Measurements from ENCODE around the gene CACNA1B. TPM values are rescaled to one million over a fixed set of nuclear protein-coding genes. Genes with fewer than 3 reads are reported as not detected.

The CACNA1B gene
- total and polyA plus RNA-seq, 2 of the 4 experiments (the other 2 are of a cell fraction) = 0.02 TPM; not detected in 1

DNA sequence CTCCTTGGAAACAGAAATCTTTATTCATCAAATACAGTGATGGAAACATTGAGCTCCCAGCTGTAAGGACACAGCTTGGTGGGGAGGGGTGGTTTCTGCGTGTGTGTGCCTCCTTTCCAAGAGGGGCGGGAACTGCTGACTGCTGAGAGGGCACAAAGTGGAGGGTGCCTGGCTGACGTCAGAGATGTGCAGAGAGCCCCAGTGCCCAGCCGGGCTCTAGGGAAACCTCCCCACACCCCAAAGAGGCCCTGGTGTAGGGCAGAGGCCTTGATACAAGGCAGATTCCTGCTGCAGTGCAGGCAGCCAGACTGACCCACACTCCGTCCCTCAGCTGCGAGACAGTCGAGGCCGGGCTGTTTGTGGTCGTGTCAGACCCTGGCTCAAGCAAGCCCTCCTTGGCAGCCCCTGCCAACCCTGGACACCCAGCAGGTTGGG, 191.0 kb downstream of the CACNA1B start:
- H3K14ac ChIP-seq (replicated peaks; ENCODE audit: low read depth, low read length) = no peak overlapping the region
- POLR2A ChIA-PET (ENCODE audit: unreplicated experiment) = no interaction called here
- H3K4me1 ChIP-seq (ENCODE audit: control insufficient read depth, insufficient read depth, low read length) = no peaks in the 10 kb centered on the region
- no peak overlapping the region for H3K4ac ChIP-seq (ENCODE audit: low read depth, low read length)
- H3K56ac ChIP-seq (ENCODE audit: extremely low read depth, insufficient read depth, low read length) = no peak overlapping the region
- 40% methylated on average over 3 of the region's 9 CpGs; no CpG with 5 or more reads in 1 of the 2 experiments for WGBS, 2 experiments (ENCODE audit: extremely low coverage in 2 of 2, insufficient read length in 1 of 2)
- no peaks in the 10 kb centered on the region for H3K27me3 ChIP-seq (ENCODE audit: control insufficient read depth, insufficient read depth, low read length)
- H2BK120ac ChIP-seq (ENCODE audit: low read depth, low read length) = no peak overlapping the region
- no peak overlapping the region for H3K27ac ChIP-seq (ENCODE audit: insufficient read depth, low read length)
- CTCF ChIA-PET = no interaction called here
- no peak overlapping the region for H2BK5ac ChIP-seq (ENCODE audit: low read depth, low read length, poor library complexity, severe bottlenecking)
- intact Hi-C loops (cut with micrococcal nuclease) = no loop called here
- no peak overlapping the region for H3K23ac ChIP-seq (ENCODE audit: low read depth, low read length)
- no peak overlapping the region for H3K9ac ChIP-seq (ENCODE audit: low read depth, low read length)
- H3K18ac ChIP-seq (ENCODE audit: low read depth, low read length) = no peak overlapping the region
- no peak overlapping the region for H3K4me2 ChIP-seq (ENCODE audit: low read depth, low read length)
- in situ Hi-C loops (cut with MboI; ENCODE audit: low sequenced_read_pairs) = no loop called here
- no peak overlapping the region for H2AK9ac ChIP-seq (replicated peaks; ENCODE audit: low read depth, low read length, poor library complexity)
- no peak overlapping the region for H2AK5ac ChIP-seq (ENCODE audit: low read depth, low read length)
- peaks cover 59% of the 10 kb centered on the region for H3K9me3 ChIP-seq (ENCODE audit: control insufficient read depth, insufficient read depth, low read length)
- no peak overlapping the region for H4K5ac ChIP-seq (ENCODE audit: low read depth, low read length)
- no peaks in the 10 kb centered on the region for H3K36me3 ChIP-seq (ENCODE audit: control insufficient read depth, insufficient read depth, low read length)
- H3K79me1 ChIP-seq (ENCODE audit: low read depth in 1 of 2, low read length in 2 of 2) = no peaks in the 10 kb centered on the region
- dilution Hi-C loops (cut with HindIII; ENCODE audit: low sequenced_read_pairs, unreplicated experiment) = no loop called here
- no peak overlapping the region for H2BK20ac ChIP-seq (ENCODE audit: low read depth, low read length)
- ATAC-seq (ENCODE audit: low read depth) (no peak), DNase-seq (no peak)
- no peak overlapping the region for H4K91ac ChIP-seq (ENCODE audit: insufficient read depth, low read depth, low read length)
- H3K4me3 ChIP-seq (ENCODE audit: insufficient read depth, low read depth, low read length) = no peak overlapping the region
- no peaks in the 10 kb centered on the region for H4K20me1 ChIP-seq (ENCODE audit: insufficient read depth, low read length)
- H4K8ac ChIP-seq (ENCODE audit: low read depth in 2 of 2, low read length in 2 of 2) = no peak overlapping the region
- BruUV-seq (replicated peaks) = no TSS peak
- H2AFZ ChIP-seq (replicated peaks; ENCODE audit: low read length, poor library complexity) = no peak overlapping the region
- H2BK15ac ChIP-seq (ENCODE audit: low read depth, low read length) = no peak overlapping the region
- H3K9me1 ChIP-seq (ENCODE audit: insufficient read depth, low read length) = no peaks in the 10 kb centered on the region
- TF ChIP-seq USF2 (IDR thresholded peaks at IDR 0.05; ENCODE audit: low read depth, low read length) (no peak), CEBPB (IDR thresholded peaks at IDR 0.05; ENCODE audit: low read depth, low read length) (no peak), BHLHE40 (IDR thresholded peaks at IDR 0.05; ENCODE audit: low read depth, low read length) (no peak), NFE2L2 (IDR thresholded peaks at IDR 0.05; ENCODE audit: low read depth, low read length) (no peak), SMC3 (IDR thresholded peaks at IDR 0.05; ENCODE audit: low read depth, low read length) (no peak), MXI1 (IDR thresholded peaks at IDR 0.05; ENCODE audit: borderline replicate concordance, low read depth, low read length) (no peak), MAFK (IDR thresholded peaks at IDR 0.05; ENCODE audit: low read depth, low read length) (no peak), POLR2A (IDR thresholded peaks at IDR 0.05; ENCODE audit: low read depth, low read length) (no peak), RCOR1 (IDR thresholded peaks at IDR 0.05; ENCODE audit: insufficient replicate concordance, low read length) (no peak), MAZ (IDR thresholded peaks at IDR 0.05; ENCODE audit: borderline replicate concordance, low read depth, low read length) (no peak), CHD1 (IDR thresholded peaks at IDR 0.05; ENCODE audit: low read depth, low read length) (no peak), FOS (IDR thresholded peaks at IDR 0.05; ENCODE audit: low read depth, low read length) (no peak), RFX5 (IDR thresholded peaks at IDR 0.05; ENCODE audit: low read depth, low read length) (no peak)
- TF ChIP-seq, protein P1, sequence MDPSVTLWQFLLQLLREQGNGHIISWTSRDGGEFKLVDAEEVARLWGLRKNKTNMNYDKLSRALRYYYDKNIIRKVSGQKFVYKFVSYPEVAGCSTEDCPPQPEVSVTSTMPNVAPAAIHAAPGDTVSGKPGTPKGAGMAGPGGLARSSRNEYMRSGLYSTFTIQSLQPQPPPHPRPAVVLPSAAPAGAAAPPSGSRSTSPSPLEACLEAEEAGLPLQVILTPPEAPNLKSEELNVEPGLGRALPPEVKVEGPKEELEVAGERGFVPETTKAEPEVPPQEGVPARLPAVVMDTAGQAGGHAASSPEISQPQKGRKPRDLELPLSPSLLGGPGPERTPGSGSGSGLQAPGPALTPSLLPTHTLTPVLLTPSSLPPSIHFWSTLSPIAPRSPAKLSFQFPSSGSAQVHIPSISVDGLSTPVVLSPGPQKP (IDR thresholded peaks at IDR 0.05; ENCODE audit: borderline replicate concordance, low read depth, low read length) = no peak

Measured in IMR-90 (cell line).